Stimulated activated naive CD8-positive, alpha-beta T cell treated with anti-CD3 and anti-CD28 coated beads, Interleukin-15, Interleukin-2, amounts not matched to agents 100 ng/mL and 50 ng/mL, for 24 hours (primary cell): ENCODE measurements around the gene DCC.

Experiments
- H3K27ac Mint-ChIP-seq: one replicate; pipeline ENCODE4 v1.8.0; 2021; ENCODE audit warnings: mild to moderate bottlenecking, mixed read lengths
- H3K27me3 Mint-ChIP-seq: one replicate; pipeline ENCODE4 v1.8.0; 2021; ENCODE audit warnings: mixed read lengths
- H3K36me3 Mint-ChIP-seq: one replicate; pipeline ENCODE4 v1.8.0; 2021; ENCODE audit warnings: low read depth, mixed read lengths
- H3K4me1 Mint-ChIP-seq: one replicate; pipeline ENCODE4 v1.8.0; 2021; ENCODE audit warnings: low read depth, mixed read lengths
- H3K4me3 Mint-ChIP-seq: one replicate; pipeline ENCODE4 v1.8.0; 2021; ENCODE audit warnings: mild to moderate bottlenecking, mixed read lengths
- H3K9me3 Mint-ChIP-seq: one replicate; pipeline ENCODE4 v1.8.0; 2021; ENCODE audit warnings: mixed read lengths

Gene DCC

DNA sequence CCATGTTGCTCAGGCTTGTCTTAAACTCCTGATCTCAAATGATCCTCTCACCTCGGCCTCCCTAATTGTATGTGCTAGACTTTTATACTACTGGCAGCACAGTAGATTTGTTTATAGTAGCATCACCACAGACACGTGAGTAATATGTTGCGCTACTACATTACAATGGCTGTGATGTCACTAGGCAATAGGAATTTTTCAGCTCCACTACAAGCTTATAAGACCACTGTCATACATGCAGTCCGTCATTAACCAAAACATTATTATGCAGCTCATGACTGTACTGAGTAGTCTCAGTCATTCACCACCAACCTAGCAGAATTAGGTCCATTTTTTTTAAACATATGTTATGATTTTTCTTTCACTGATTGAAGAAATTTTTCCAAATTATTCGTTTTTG, 398.9 kb downstream of the DCC start:
- no peaks in the 10 kb centered on the region for H3K27me3 Mint-ChIP-seq
- H3K4me3 Mint-ChIP-seq: no peak overlapping the region
- no peaks in the 10 kb centered on the region for H3K36me3 Mint-ChIP-seq
- no peak overlapping the region for H3K27ac Mint-ChIP-seq
- H3K4me1 Mint-ChIP-seq: no peaks in the 10 kb centered on the region
- peaks cover 12% of the 10 kb centered on the region for H3K9me3 Mint-ChIP-seq

DNA sequence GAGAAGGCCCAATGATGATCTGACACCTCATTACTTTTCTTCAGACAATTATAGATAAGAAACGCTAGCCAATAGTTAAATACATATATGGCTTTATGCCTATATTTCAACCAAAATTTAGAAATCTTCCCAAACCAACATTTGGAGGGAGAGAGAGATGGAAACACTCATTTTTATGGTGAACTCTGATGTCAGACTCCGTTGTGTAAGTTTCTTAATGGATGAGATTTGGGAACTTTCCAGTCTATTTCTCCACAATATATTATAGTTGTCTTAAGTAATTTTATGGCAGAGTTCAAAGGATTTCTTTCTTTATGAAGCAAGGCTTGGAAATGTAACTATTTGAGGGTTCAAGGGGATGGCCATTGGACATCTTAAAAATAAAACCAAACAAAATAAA, 407.0 kb downstream of the DCC start:
- no peaks in the 10 kb centered on the region for H3K36me3 Mint-ChIP-seq
- no peaks in the 10 kb centered on the region for H3K4me1 Mint-ChIP-seq
- no peak overlapping the region for H3K27ac Mint-ChIP-seq
- peaks cover 4% of the 10 kb centered on the region for H3K9me3 Mint-ChIP-seq
- no peaks in the 10 kb centered on the region for H3K27me3 Mint-ChIP-seq
- H3K4me3 Mint-ChIP-seq: no peak overlapping the region

DNA sequence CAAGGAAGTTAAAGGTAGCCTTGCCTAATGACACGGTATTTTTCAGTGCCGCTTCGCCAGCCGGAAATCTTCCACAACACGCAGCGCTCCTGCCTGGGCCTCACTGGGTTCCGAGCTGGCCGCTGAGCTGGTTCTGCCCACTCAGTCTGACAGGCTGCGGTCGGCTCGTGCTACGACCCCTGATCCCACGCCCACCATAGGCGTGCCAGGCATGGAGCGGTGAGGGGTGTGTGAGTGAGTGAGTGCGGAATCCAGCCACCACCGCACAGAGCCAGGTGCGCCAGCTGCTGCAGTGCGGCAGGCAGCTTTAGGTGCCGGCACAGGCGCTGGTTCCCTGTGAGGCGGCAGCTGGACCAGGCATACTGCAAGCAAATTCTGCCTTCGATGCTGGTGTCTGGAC, 407.9 kb downstream of the DCC start:
- no peaks in the 10 kb centered on the region for H3K27me3 Mint-ChIP-seq
- no peak overlapping the region for H3K27ac Mint-ChIP-seq
- no peaks in the 10 kb centered on the region for H3K4me1 Mint-ChIP-seq
- peaks cover 4% of the 10 kb centered on the region for H3K9me3 Mint-ChIP-seq
- no peak overlapping the region for H3K4me3 Mint-ChIP-seq
- H3K36me3 Mint-ChIP-seq: no peaks in the 10 kb centered on the region

DNA sequence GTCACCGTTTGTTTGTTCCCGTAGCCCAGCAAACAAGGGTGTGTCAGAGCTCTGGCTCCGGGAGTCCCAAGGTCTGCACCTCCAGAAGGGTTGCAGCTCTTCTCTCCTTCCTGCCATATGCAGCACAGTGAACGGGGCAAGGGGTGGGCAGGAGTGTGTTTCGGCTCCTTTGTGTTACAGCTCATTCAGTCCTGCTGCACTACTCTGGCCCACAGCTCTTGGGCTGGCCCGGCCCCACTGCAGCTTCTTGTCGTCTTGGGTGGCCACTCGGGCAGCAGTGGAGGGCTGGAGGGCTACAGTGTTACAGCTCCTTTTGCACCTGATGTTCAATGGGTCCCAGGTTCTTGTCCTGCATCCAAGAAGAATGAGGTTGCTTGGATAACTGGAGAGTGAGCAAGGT, 408.3 kb downstream of the DCC start:
- Mint-ChIP-seq H3K27ac (no peak overlapping the region), H3K4me1 (no peaks in the 10 kb centered on the region), H3K9me3 (peaks cover 4% of the 10 kb centered on the region), H3K36me3 (no peaks in the 10 kb centered on the region), H3K27me3 (no peaks in the 10 kb centered on the region), H3K4me3 (no peak overlapping the region)

DNA sequence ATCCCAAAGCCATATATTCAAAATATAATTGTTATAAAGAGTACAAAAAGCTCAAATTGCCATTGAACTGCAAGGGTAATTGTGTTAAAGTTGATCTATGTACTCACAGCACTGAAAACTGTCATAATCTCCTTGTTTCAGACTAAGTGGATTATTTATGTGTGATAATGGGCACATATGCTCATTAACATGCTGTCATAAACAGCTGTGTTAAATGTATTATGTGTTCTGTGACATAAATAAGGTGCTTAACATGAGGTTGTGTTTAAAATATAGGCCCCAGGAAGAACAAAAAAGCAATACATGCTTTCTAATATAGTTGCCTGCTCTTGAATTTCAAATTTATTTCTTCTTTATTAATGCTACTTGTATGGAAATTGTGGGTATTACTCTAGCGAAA, 409.5 kb downstream of the DCC start:
- Mint-ChIP-seq H3K36me3 (no peaks in the 10 kb centered on the region), H3K27ac (no peak overlapping the region), H3K27me3 (no peaks in the 10 kb centered on the region), H3K4me1 (no peaks in the 10 kb centered on the region), H3K4me3 (no peak overlapping the region), H3K9me3 (peaks cover 4% of the 10 kb centered on the region)

DNA sequence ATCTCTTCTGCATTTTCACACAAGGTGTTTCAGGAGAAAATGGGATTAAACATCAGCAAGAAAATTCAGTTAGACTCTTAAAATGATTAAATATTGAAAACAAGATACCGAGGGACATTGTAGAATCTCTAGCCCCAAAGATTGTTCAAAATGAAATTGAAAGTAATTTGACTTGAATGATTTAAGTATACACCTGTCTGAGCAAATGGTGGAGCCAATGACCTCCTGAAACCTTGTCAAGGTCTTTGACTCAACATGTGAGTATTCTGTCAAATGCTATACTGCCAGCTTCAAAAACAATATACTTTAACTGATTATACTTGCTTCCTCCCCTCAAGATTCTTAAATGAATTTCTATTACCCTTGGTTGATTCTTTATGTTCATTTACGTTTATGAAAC, 411.0 kb downstream of the DCC start:
- Mint-ChIP-seq H3K27ac (no peak overlapping the region), H3K9me3 (peaks cover 7% of the 10 kb centered on the region), H3K27me3 (no peaks in the 10 kb centered on the region), H3K4me3 (no peak overlapping the region), H3K36me3 (no peaks in the 10 kb centered on the region), H3K4me1 (no peaks in the 10 kb centered on the region)

DNA sequence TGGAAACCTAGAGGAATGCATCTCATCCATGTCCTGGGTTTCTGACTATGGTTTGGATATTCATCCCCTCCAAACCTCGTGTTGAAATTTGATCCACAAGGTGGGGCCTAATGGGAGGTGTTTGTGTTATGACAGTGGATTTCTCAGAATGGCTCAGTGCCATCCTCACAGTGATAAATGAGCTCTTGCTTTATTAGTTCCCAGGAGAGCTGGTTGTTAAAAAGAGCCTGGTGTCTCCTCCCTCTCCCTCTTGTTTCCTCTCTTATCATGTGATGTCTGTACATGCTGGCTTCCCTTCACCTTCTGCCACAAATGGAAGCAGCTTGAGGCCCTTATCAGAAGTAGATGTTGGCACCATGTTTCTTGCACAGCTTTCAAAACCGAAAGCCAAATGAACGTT, 424.3 kb downstream of the DCC start:
- H3K27me3 Mint-ChIP-seq: no peaks in the 10 kb centered on the region
- no peak overlapping the region for H3K27ac Mint-ChIP-seq
- no peaks in the 10 kb centered on the region for H3K36me3 Mint-ChIP-seq
- no peaks in the 10 kb centered on the region for H3K4me1 Mint-ChIP-seq
- H3K4me3 Mint-ChIP-seq: no peak overlapping the region
- H3K9me3 Mint-ChIP-seq: peaks cover 8% of the 10 kb centered on the region

DNA sequence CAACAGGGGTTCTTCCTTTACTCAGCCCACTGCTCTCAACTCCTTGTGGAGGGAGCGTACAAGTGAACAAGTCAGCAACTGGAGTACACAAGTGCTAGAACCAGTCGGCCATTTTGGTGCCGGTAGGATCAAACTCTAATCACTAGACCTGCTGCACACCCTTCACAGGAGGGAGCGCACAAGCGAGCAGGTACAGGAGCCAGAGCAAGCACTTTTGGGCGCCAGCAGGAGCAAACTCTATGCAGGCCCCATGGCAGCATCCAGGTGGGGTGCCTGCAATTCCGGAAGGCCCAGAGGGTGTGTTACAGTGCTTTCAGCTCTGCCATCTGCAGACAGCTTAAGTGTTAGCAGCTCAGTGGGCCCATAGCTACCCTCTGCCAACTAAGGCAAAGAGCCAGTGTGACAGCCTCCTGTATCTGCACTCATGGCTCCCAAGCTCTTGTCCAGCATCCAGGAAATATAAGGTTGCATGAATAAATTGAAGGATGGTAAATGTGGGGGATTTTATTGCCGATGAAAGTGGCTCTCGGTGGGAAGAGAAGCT, 426.1 kb downstream of the DCC start:
- Mint-ChIP-seq H3K4me3 (no peak overlapping the region), H3K9me3 (peaks cover 11% of the 10 kb centered on the region), H3K27me3 (no peaks in the 10 kb centered on the region)

DNA sequence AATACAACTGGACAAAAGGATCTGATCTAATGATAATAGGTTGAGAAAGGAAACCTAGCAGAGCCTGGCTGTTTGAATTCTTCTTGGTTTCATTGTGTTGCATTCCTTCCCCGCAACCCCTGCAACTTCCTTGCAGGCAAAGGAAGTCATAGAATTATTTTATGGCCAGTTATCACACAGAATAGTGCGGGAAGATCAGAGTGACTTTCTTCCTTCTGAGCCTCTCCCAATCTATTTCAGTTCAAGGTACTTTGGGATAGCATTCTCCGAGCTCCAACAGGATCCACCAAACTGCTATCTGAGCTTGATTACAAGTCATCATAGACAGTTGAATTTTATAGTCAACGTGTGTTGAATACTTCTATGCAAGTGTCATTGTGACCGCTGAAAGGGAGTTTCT, 441.1 kb downstream of the DCC start:
- H3K27ac Mint-ChIP-seq: no peak overlapping the region
- no peak overlapping the region for H3K4me3 Mint-ChIP-seq
- H3K9me3 Mint-ChIP-seq: peaks cover 11% of the 10 kb centered on the region
- H3K4me1 Mint-ChIP-seq: no peaks in the 10 kb centered on the region
- no peaks in the 10 kb centered on the region for H3K27me3 Mint-ChIP-seq
- no peaks in the 10 kb centered on the region for H3K36me3 Mint-ChIP-seq

More for the DNA sequence above, 426.1 kb downstream of the DCC start:
- no peaks in the 10 kb centered on the region for H3K4me1 Mint-ChIP-seq
- H3K27ac Mint-ChIP-seq: no peak overlapping the region
- no peaks in the 10 kb centered on the region for H3K36me3 Mint-ChIP-seq

DNA sequence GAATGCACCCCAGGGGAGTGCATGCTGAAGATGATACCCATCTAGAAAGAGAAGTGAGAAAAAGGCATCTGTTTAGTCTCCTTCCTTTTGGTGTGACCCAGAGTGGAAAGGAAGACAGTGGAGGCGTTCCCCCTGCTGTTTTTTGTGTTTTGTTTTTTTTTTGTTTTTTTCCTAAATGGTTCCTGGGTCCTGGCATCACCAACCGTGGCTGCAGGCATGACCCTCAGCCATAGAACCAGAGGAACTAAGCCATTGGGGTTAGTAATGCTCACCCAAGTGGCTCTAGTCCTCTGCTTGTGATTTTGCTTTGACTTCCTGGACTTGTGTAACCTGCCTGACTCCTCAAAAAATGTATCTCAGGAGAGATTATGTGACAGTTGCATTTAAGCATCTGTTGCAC, 451.3 kb downstream of the DCC start:
- Mint-ChIP-seq H3K9me3 (peaks cover 28% of the 10 kb centered on the region), H3K27ac (no peak overlapping the region), H3K27me3 (no peaks in the 10 kb centered on the region), H3K4me3 (no peak overlapping the region), H3K36me3 (peaks cover 4% of the 10 kb centered on the region), H3K4me1 (no peaks in the 10 kb centered on the region)

DNA sequence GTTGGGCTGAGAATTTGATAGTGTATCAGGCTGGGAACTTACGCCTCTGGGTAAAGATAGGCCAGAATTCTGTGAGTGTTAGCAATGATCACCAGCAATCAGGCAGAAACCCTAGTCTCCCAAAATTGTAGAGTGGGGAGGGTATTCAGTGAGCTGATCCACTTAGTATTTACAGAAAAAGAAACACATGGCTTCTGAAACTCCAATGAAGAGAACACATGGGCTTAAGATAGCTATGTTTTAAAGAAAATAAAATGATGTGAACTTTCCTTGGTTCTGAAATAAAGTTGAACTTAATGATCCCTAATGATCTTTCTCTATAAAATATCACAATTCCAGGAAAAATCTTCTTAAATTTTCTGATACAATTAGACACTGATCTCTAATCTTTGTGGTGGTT, 472.8 kb downstream of the DCC start:
- H3K36me3 Mint-ChIP-seq: no peaks in the 10 kb centered on the region
- H3K9me3 Mint-ChIP-seq: peaks cover 13% of the 10 kb centered on the region
- no peak overlapping the region for H3K4me3 Mint-ChIP-seq
- H3K27ac Mint-ChIP-seq: no peak overlapping the region
- H3K4me1 Mint-ChIP-seq: no peaks in the 10 kb centered on the region
- no peaks in the 10 kb centered on the region for H3K27me3 Mint-ChIP-seq

DNA sequence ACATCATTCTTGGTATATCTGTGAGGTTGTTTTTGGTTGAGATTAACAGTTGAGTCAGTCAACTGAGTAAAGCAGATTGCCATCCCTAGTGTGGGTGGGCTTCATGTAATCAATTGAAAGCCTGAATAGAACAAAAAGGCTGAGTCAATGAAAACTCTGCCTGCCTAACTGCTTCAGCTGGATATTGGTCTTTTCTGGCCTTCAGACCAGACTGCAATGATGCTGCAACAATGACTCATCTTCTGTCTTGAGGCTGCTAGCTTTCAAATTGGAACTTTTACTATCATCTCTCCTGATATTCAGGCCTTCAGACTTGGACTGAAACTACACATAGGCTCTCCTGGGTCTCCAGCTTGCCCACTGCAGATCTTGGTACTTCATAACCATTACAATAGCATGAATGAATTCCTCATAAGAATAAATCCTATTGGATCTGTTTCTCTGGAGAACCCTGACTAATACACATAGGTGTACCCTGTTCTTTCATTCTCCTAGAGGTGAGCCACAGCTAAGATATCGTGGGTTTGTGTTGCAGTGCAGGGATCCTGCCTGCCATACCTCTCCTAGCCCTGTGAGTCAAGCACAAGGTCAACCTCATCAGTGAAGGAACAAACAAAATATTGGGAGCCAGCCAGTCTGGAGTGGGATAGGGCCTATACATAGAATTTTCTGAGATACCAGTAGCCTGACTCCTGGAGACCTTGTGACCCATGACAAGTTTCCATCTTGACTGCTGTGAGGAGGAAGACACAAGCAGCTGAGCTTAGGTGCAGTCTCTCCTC, 473.8 kb downstream of the DCC start:
- H3K4me1 Mint-ChIP-seq: no peaks in the 10 kb centered on the region

DNA sequence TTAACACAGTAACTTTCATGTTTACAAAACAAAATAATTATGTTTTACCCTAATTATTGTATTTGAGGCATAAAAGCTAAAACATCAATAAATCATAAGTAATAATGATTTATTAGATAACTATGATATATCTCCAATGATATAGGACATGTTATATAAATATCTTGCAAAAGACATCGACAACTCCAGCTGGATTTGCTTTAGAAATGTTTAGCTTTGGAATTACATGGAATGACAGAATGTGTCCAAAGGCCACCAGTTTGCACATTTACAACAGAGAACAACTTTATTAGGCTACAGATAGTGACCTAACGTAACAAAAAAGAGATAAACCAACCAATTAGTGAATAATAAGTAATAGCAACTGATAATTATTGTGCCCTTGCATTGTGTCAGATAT, 475.7 kb downstream of the DCC start:
- Mint-ChIP-seq H3K36me3 (no peaks in the 10 kb centered on the region), H3K4me3 (no peak overlapping the region), H3K9me3 (peaks cover 7% of the 10 kb centered on the region), H3K27ac (no peak overlapping the region), H3K27me3 (no peaks in the 10 kb centered on the region), H3K4me1 (no peaks in the 10 kb centered on the region)

More for the DNA sequence above, 473.8 kb downstream of the DCC start:
- H3K27me3 Mint-ChIP-seq: no peaks in the 10 kb centered on the region
- peaks cover 16% of the 10 kb centered on the region for H3K9me3 Mint-ChIP-seq
- no peaks in the 10 kb centered on the region for H3K36me3 Mint-ChIP-seq
- no peak overlapping the region for H3K27ac Mint-ChIP-seq
- no peak overlapping the region for H3K4me3 Mint-ChIP-seq

DNA sequence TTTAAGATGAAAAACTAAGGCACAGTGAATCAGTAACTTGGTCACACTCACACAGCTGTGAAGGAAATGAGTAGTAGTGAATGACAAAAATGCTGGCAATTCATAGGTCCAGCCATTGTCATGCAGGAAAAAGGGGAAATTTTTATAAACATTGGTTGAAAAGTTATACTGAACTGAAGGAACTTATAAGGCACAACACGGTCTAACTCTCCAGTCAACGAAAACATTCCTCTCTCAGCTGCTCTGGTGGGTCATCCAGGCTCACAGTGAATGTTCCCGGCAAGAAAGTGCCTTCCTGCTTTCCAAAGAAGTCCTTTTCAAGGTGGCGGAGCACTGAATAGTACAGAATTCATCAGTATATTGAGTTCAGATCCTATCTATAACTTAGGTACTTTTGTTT, 476.1 kb downstream of the DCC start:
- H3K9me3 Mint-ChIP-seq: peaks cover 9% of the 10 kb centered on the region
- H3K4me1 Mint-ChIP-seq: no peaks in the 10 kb centered on the region
- no peak overlapping the region for H3K27ac Mint-ChIP-seq
- H3K27me3 Mint-ChIP-seq: no peaks in the 10 kb centered on the region
- H3K36me3 Mint-ChIP-seq: no peaks in the 10 kb centered on the region
- no peak overlapping the region for H3K4me3 Mint-ChIP-seq

DNA sequence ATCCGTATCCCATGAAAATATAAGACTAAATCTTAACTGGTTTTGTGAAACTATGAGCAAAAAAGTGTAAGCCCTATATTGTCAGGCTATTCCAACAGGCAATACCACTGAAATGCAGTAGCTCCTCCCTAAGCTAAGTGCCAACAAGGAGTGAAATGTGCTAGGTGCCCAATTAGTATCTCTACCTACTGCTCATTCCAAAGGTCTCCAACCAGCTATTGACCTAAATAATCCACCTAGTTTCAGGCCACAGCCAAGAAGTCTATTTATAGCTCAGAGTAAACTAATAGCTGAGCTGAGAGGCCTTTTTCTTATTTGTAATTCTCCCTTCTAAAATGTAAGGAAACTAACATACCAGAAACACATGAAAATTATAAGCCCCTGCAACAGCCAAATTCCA, 482.2 kb downstream of the DCC start:
- Mint-ChIP-seq H3K9me3 (peaks cover 10% of the 10 kb centered on the region), H3K27me3 (no peaks in the 10 kb centered on the region), H3K4me1 (no peaks in the 10 kb centered on the region), H3K36me3 (no peaks in the 10 kb centered on the region), H3K4me3 (no peak overlapping the region), H3K27ac (no peak overlapping the region)

DNA sequence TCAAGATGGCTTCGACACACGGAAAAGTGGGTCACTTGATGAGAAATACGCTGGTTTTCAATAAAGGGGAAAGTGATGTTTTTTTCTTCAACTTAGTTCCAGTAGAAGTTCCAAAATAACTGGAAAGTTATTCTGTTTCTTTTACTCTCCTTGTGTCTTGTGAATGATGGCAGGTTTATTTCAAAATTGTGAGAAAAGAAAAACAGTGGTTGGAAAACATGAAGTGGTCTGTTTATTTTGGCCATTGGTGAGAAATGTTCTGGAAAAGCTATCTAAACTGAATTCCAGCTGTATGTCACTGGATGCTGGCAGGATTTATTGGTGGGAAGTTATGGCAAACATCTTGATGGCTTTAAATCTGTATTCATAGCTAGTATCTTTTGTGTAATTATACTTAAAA, 484.1 kb downstream of the DCC start:
- Mint-ChIP-seq H3K27me3 (no peaks in the 10 kb centered on the region), H3K36me3 (no peaks in the 10 kb centered on the region), H3K4me1 (no peaks in the 10 kb centered on the region), H3K27ac (no peak overlapping the region), H3K4me3 (no peak overlapping the region), H3K9me3 (peaks cover 4% of the 10 kb centered on the region)
